Fibroblast of lung (primary cell): ENCODE data around the gene PLA2G7.
"Not testable (repeated sequence)": the region's sequence is repeated elsewhere in the genome, so short reads cannot be mapped to it uniquely, and the experiment has no call there.

Experiments
- CTCF ChIP-seq, 2 donors: IDR thresholded peaks in 1 of 2; conservative IDR thresholded peaks in 1 of 2; 1 replicate in 1 of 2; 2 replicates in 1 of 2; pipeline ENCODE4 v1.5.1; 2011 to 2012; ENCODE audit warnings: low read length in 2 of 2, control low read depth in 1 of 2, inconsistent platforms in 1 of 2, low read depth in 1 of 2, mild to moderate bottlenecking in 1 of 2
- EZH2 ChIP-seq: IDR thresholded peaks from 2 replicates; pipeline ENCODE4 v1.5.1; 2012; ENCODE audit warnings: low read length, control low read depth, mild to moderate bottlenecking; ENCODE audit errors: missing control alignments

- not testable (repeated sequence) for TF ChIP-seq CTCF (conservative IDR thresholded peaks at IDR 0.05 in 1 of 2, IDR thresholded peaks at IDR 0.05 in 1 of 2; ENCODE audit: low read depth in 1 of 2, low read length in 2 of 2); EZH2
Measured at GRCh38 chr6:46764280-46764679, 29.1 kb upstream of the PLA2G7 start.
